Gastrocnemius medialis (tissue), 4 donors: Measurements from ENCODE around the gene CSH2. TPM values are rescaled to one million over a fixed set of nuclear protein-coding genes. Genes with fewer than 3 reads are reported as not detected.

Source experiments
- ATAC-seq, 2 donors: fragments of 150-250 bp; one replicate each; pipeline ENCODE4 v1.9.1; 2016
- DNase-seq, 2 donors: peaks; one replicate each; pipeline ENCODE4 v3.0.0-alpha.2; 2019
- H3K27ac ChIP-seq, 4 donors: fragments of 200-600 bp; sonication (generic); 1 replicate in 1 of 4; 2 replicates in 3 of 4; pipeline ENCODE4 v1.5.1; 2016 to 2018; ENCODE audit warnings: mild to moderate bottlenecking in 2 of 4, moderate library complexity in 1 of 4
- H3K27me3 ChIP-seq, 3 donors: fragments of 200-600 bp; sonication (generic) in 2 of 3; 1 replicate in 1 of 3; 2 replicates in 2 of 3; pipeline versions ENCODE4 v1.5.1 to v1.6.0; 2016 to 2019; ENCODE audit warnings: mild to moderate bottlenecking in 1 of 3, moderate library complexity in 1 of 3
- H3K36me3 ChIP-seq, 2 donors: fragments of 200-600 bp; sonication (generic) in 1 of 2; one replicate each; pipeline ENCODE4 v1.5.1; 2017 to 2018
- H3K4me1 ChIP-seq, 2 donors: fragments of 200-600 bp; sonication (generic) in 1 of 2; one replicate each; pipeline ENCODE4 v1.5.1; 2016 to 2017; ENCODE audit warnings: mild to moderate bottlenecking in 2 of 2
- H3K4me3 ChIP-seq, 4 donors: fragments of 200-600 bp; sonication (generic) in 3 of 4; 1 replicate in 1 of 4; 2 replicates in 3 of 4; pipeline ENCODE4 v1.5.1; 2016 to 2019; ENCODE audit warnings: mild to moderate bottlenecking in 2 of 4
- H3K9me3 ChIP-seq, 3 donors: fragments of 200-600 bp; sonication (generic) in 2 of 3; 1 replicate in 1 of 3; 2 replicates in 2 of 3; pipeline ENCODE4 v1.5.1; 2016 to 2019
- CTCF ChIP-seq, 5 experiments: fragments of 450-650 bp in 3 of 5; fragments of 200-600 bp in 2 of 5; sonication (generic) in 2 of 5; IDR thresholded peaks in 4 of 5; conservative IDR thresholded peaks in 1 of 5; 1 replicate in 4 of 5; 2 replicates in 1 of 5; pipeline ENCODE4 v1.5.1; 2016 to 2019; ENCODE audit warnings: antibody characterized with exemption in 5 of 5, mild to moderate bottlenecking in 3 of 5, moderate library complexity in 3 of 5
- POLR2A ChIP-seq, 2 donors: fragments of 450-650 bp; IDR thresholded peaks; one replicate each; pipeline ENCODE4 v1.6.1; 2017; ENCODE audit warnings: antibody characterized with exemption in 2 of 2, mild to moderate bottlenecking in 2 of 2, moderate library complexity in 2 of 2
- in situ Hi-C, 4 donors: fragments of 200-750 bp; cut with MboI; loops; one replicate each; pipeline versions ENCODE4 v1.15.0 to v1.8.0; 2017; ENCODE audit warnings: low sequenced_read_pairs in 4 of 4
- intact Hi-C: fragments of 100-400 bp; cut with DNase I; formaldehyde crosslinking; loops from one replicate; pipeline ENCODE4 v1.15.1; 2023; ENCODE audit warnings: low total_unique reads
- total RNA-seq, 4 donors: library from RNA; depleted of rRNA; stranded (reverse); fragments of >200 nt; gene quantifications; one replicate each; pipeline versions ENCODE4 v1.1.0 to v1.2.3, GENCODE V29; 2016

CSH2 gene
- total RNA-seq, 4 donors from 2014 or later, result not detected

- no peak for TF ChIP-seq CTCF (IDR thresholded peaks at IDR 0.05 in 4 of 5, conservative IDR thresholded peaks at IDR 0.05 in 1 of 5)
- TF ChIP-seq POLR2A (IDR thresholded peaks at IDR 0.05), result no peak
- Histone ChIP-seq H3K9me3 (no peaks in the 10 kb centered on the region), H3K27ac (peak overlapping the region in 1 of 4 donors; percentile 27), H3K27me3 (no peaks in the 10 kb centered on the region), H3K36me3 (peaks cover 5 to 70% of the 10 kb centered on the region in 2 donors), H3K4me1 (peaks cover 30 to 31% of the 10 kb centered on the region in 2 donors), H3K4me3 (no peak overlapping the region)
- intact Hi-C loops, result loop anchor here (10.0 kb wide), 1 partner anchor 680 kb away; the partner anchor contains the start of genes CEP95 and DDX5
- in situ Hi-C loops, result no loop called here
- no peak for ATAC-seq
- DNase-seq, result no peak
These were observed 49.1 kb downstream of the CSH2 start for GRCh38 chr17:63824362-63824761.

GRCh38 chr17:63823659-63824331, 49.7 kb downstream of the CSH2 start:
- no peak overlapping the region for H3K27ac ChIP-seq
- H3K4me3 ChIP-seq, result no peak overlapping the region
- ATAC-seq (no peak), DNase-seq (no peak)
- H3K4me1 ChIP-seq, result peaks cover 24 to 25% of the 10 kb centered on the region in 2 donors
- in situ Hi-C loops, result no loop called here
- H3K36me3 ChIP-seq, result peaks cover 5 to 71% of the 10 kb centered on the region in 2 donors
- no peaks in the 10 kb centered on the region for H3K9me3 ChIP-seq
- no peaks in the 10 kb centered on the region for H3K27me3 ChIP-seq
- intact Hi-C loops, result loop anchor here (10.0 kb wide), 1 partner anchor 681 kb away; the partner anchor contains the start of genes CEP95 and DDX5
- TF ChIP-seq CTCF (IDR thresholded peaks at IDR 0.05 in 4 of 5, conservative IDR thresholded peaks at IDR 0.05 in 1 of 5), result no peak
- no peak for TF ChIP-seq POLR2A (IDR thresholded peaks at IDR 0.05)

- ATAC-seq, result no peak
- Histone ChIP-seq H3K27ac (peak overlapping the region; percentile 41 to 76 (median 54)), H3K27me3 (no peaks in the 10 kb centered on the region), H3K9me3 (no peaks in the 10 kb centered on the region), H3K36me3 (peaks cover 5 to 84% of the 10 kb centered on the region in 2 donors), H3K4me3 (no peak overlapping the region), H3K4me1 (peaks cover 13 to 16% of the 10 kb centered on the region in 2 donors)
- in situ Hi-C loops, result no loop called here
- DNase-seq, result no peak
- intact Hi-C loops, result loop anchor here (10.0 kb wide), 1 partner anchor 682 kb away; the partner anchor contains the start of genes CEP95 and DDX5
- TF ChIP-seq POLR2A (IDR thresholded peaks at IDR 0.05) (no peak), CTCF (IDR thresholded peaks at IDR 0.05 in 4 of 5, conservative IDR thresholded peaks at IDR 0.05 in 1 of 5) (no peak)
These were observed 50.9 kb downstream of the CSH2 start for GRCh38 chr17:63822537-63822936.

Other genes starting within 250 kb of the CSH2 start
- gene LIMD2, start 173.6 kb downstream of the CSH2 start, total RNA-seq, result 1 to 10 TPM in 3 of 4 donors, under 1 TPM in 1; 0.97 to 2.8 (median 1.5) TPM
- gene STRADA, start 131.9 kb downstream of the CSH2 start, total RNA-seq, result 10 to 100 TPM in 1 of 4 donors, 1 to 10 TPM in 3; 7.5 to 15.0 (median 8.6) TPM
- gene CCDC47, start 100.1 kb downstream of the CSH2 start, total RNA-seq, result 100 to 1,000 TPM in 1 of 4 donors, 10 to 100 TPM in 3; 81.0 to 110 (median 86.8) TPM
- 10 to 100 TPM; 35.9 to 71.6 (median 56.8) TPM for gene DDX42, start 99.5 kb downstream of the CSH2 start, total RNA-seq
- gene PSMC5, start 46.2 kb downstream of the CSH2 start, total RNA-seq, result 100 to 1,000 TPM; 103 to 153 (median 123) TPM
- 10 to 100 TPM; 24.6 to 46.3 (median 34.9) TPM for gene FTSJ3, start 46.0 kb downstream of the CSH2 start, total RNA-seq
- gene SMARCD2, start 31.0 kb downstream of the CSH2 start, total RNA-seq, result 10 to 100 TPM; 30.2 to 64.3 (median 44.9) TPM
- gene GH2, start 8.3 kb upstream of the CSH2 start, total RNA-seq, result not detected
- gene CSH1, start 22.9 kb upstream of the CSH2 start, total RNA-seq, result not detected
- gene CSHL1, start 37.6 kb upstream of the CSH2 start, total RNA-seq, result not detected
- not detected for gene GH1, start 45.2 kb upstream of the CSH2 start, total RNA-seq
- gene CD79B, start 58.7 kb upstream of the CSH2 start, total RNA-seq, result 1 to 10 TPM; 2.2 to 5.1 (median 3.3) TPM
- 100 to 1,000 TPM in 1 of 4 donors, 10 to 100 TPM in 3; 45.3 to 107 (median 69.1) TPM for gene SCN4A, start 99.2 kb upstream of the CSH2 start, total RNA-seq
- gene PRR29, start 124.7 kb upstream of the CSH2 start, total RNA-seq, result under 1 TPM in 1 of 4 donors, not detected in 3; 0.13 TPM
- 10 to 100 TPM; 39.7 to 82.4 (median 56.3) TPM for gene ICAM2, start 147.0 kb upstream of the CSH2 start, total RNA-seq